ENCODE data around the gene PTPRQ.

The PTPRQ gene

GRCh38 chr12:80702889-80703805 is 259.1 kb downstream of the PTPRQ start:
- no peak for DNase-seq (ENCODE audit: low spot score)

GRCh38 chr12:80704420-80704819 is 260.4 kb downstream of the PTPRQ start:
- DNase-seq (ENCODE audit: low spot score): no peak

- no peak for DNase-seq (ENCODE audit: low spot score)
Measured at GRCh38 chr12:80707126-80707829, 263.2 kb downstream of the PTPRQ start, which contains the start of gene MYF6. Gene MYF6, plus strand, starts transcription at chr12:80707634. Its CDS starts 86 bp downstream, at chr12:80707720.

- no peak for DNase-seq (ENCODE audit: low spot score)
Measured at GRCh38 chr12:80707830-80708258, 263.8 kb downstream of the PTPRQ start.

- DNase-seq (ENCODE audit: low spot score): no peak
Measured at GRCh38 chr12:80708259-80708974, 264.4 kb downstream of the PTPRQ start.

- DNase-seq (ENCODE audit: low spot score): no peak
Measured at GRCh38 chr12:80708975-80709328, 264.9 kb downstream of the PTPRQ start.

GRCh38 chr12:80709811-80710726 is 266.0 kb downstream of the PTPRQ start:
- no peak for DNase-seq (ENCODE audit: low spot score)

- no peak for DNase-seq (ENCODE audit: low spot score)
Measured at GRCh38 chr12:80710727-80711449, 266.9 kb downstream of the PTPRQ start.

GRCh38 chr12:80711866-80712265 is 267.8 kb downstream of the PTPRQ start:
- no peak for DNase-seq (ENCODE audit: low spot score)

GRCh38 chr12:80712866-80713265 is 268.8 kb downstream of the PTPRQ start:
- DNase-seq (ENCODE audit: low spot score): no peak

- no peak for DNase-seq (ENCODE audit: low spot score)
Measured at GRCh38 chr12:80713419-80713818, 269.4 kb downstream of the PTPRQ start.

- no peak for DNase-seq (ENCODE audit: low spot score)
Measured at GRCh38 chr12:80714055-80714454, 270.0 kb downstream of the PTPRQ start.

- no peak for DNase-seq (ENCODE audit: low spot score)
Measured at GRCh38 chr12:80714846-80715245, 270.8 kb downstream of the PTPRQ start.

GRCh38 chr12:80715713-80716249 is 271.7 kb downstream of the PTPRQ start:
- no peak for DNase-seq (ENCODE audit: low spot score)

GRCh38 chr12:80716696-80717469 is 272.8 kb downstream of the PTPRQ start, which contains the start of gene MYF5:
Gene MYF5, plus strand, starts transcription at chr12:80716912. Its CDS starts 152 bp downstream, at chr12:80717064.
- DNase-seq (ENCODE audit: low spot score): no peak

- DNase-seq (ENCODE audit: low spot score): no peak
Measured at GRCh38 chr12:80717856-80718255, 273.8 kb downstream of the PTPRQ start.

GRCh38 chr12:80720516-80720915 is 276.5 kb downstream of the PTPRQ start:
- no peak for DNase-seq (ENCODE audit: low spot score)

- DNase-seq (ENCODE audit: low spot score): no peak
Measured at GRCh38 chr12:80721326-80721725, 277.3 kb downstream of the PTPRQ start.

Data from Ammon's horn (tissue), 1 donor.